ENCODE results near the gene RMP24.

The RMP24 gene

GRCh38 chr18:35972197-35973000 is at the start of gene RMP24:
RMP24 (plus strand) TSS chr18:35972679.
- Histone ChIP-seq H3K4me1 (replicated peaks; ENCODE audit: insufficient read depth) (peaks cover 17% of the 10 kb centered on the region), H3K9me2 (ENCODE audit: insufficient read depth) (no peaks in the 10 kb centered on the region), H3K27ac (peak within 1 kb of the TSS; percentile 79), H3K79me2 (ENCODE audit: low read depth) (peaks cover 17% of the 10 kb centered on the region), H4K20me1 (ENCODE audit: insufficient read depth) (no peaks in the 10 kb centered on the region), H3K36me3 (ENCODE audit: low read depth) (peaks cover 6% of the 10 kb centered on the region; the same call in 1 of the 2 replicates), H3K4me3 (peak within 1 kb of the TSS; percentile 82), H3K4me2 (peak within 1 kb of the TSS; percentile 93), H3K27me3 (ENCODE audit: insufficient read depth, low read depth) (no peaks in the 10 kb centered on the region), H3K9me3 (ENCODE audit: insufficient read depth, low read depth) (no peaks in the 10 kb centered on the region), H2AFZ (peak within 1 kb of the TSS; percentile 88), H3F3A (ENCODE audit: insufficient read depth, low read depth) (0 out of 2 replicates have a peak, but pooled peaks cover 3% of the 10 kb centered on the region)
- intact Hi-C loops (cut with micrococcal nuclease; ENCODE audit: unreplicated experiment), result loop anchor here (2.0 kb wide), 1 partner anchor 682 kb away; the partner anchor contains the start of gene ZSCAN30
- no peak for TF ChIP-seq CTCF (conservative IDR thresholded peaks at IDR 0.05)
- TF ChIP-seq EZH2 (IDR thresholded peaks at IDR 0.05; ENCODE audit: low read depth), result no peak
- peak; percentile 76 to 89 for DNase-seq
- ChIA-PET CTCF (interaction anchor here (0.7 to 1.4 kb wide), 2 partner anchors 216 to 617 kb away, joined by 4 read pairs; no protein-coding TSS in a partner anchor), POLR2A (ENCODE audit: unreplicated experiment) (interaction anchor here (0.5 to 0.6 kb wide), 2 partner anchors 34 to 109 kb away, joined by 3 to 4 read pairs; no protein-coding TSS in a partner anchor)
- no TSS peak for BruUV-seq (replicated peaks)

GRCh38 chr18:35923939-35924684 is 48.4 kb upstream of the RMP24 start:
- no peak for DNase-seq
- intact Hi-C loops (cut with micrococcal nuclease; ENCODE audit: unreplicated experiment), result no loop called here
- H3K4me1 ChIP-seq (replicated peaks; ENCODE audit: insufficient read depth), result no peaks in the 10 kb centered on the region

More at GRCh38 chr18:35923939-35924684, 48.4 kb upstream of the RMP24 start:
- Histone ChIP-seq H3K27ac (no peak overlapping the region), H3K79me2 (ENCODE audit: low read depth) (no peaks in the 10 kb centered on the region), H2AFZ (no peak overlapping the region), H3K9me3 (ENCODE audit: insufficient read depth, low read depth) (no peaks in the 10 kb centered on the region), H3K4me3 (no peak overlapping the region), H3F3A (ENCODE audit: insufficient read depth, low read depth) (no peaks in the 10 kb centered on the region), H4K20me1 (ENCODE audit: insufficient read depth) (no peaks in the 10 kb centered on the region), H3K27me3 (ENCODE audit: insufficient read depth, low read depth) (0 out of 2 replicates have a peak, but pooled peaks cover 2% of the 10 kb centered on the region), H3K9me2 (ENCODE audit: insufficient read depth) (no peaks in the 10 kb centered on the region), H3K4me2 (no peak overlapping the region), H3K36me3 (ENCODE audit: low read depth) (no peaks in the 10 kb centered on the region)
- TF ChIP-seq EZH2 (IDR thresholded peaks at IDR 0.05; ENCODE audit: low read depth) (no peak), CTCF (conservative IDR thresholded peaks at IDR 0.05) (no peak)
- ChIA-PET CTCF (no interaction called here), POLR2A (ENCODE audit: unreplicated experiment) (no interaction called here)
- no TSS peak for BruUV-seq (replicated peaks)

All from PC-9 (cell line).